ENCODE measurements around the gene DHRSX.
"Not testable (repeated sequence)": the region's sequence is repeated elsewhere in the genome, so short reads cannot be mapped to it uniquely, and the experiment has no call there.

The DHRSX gene

DNA sequence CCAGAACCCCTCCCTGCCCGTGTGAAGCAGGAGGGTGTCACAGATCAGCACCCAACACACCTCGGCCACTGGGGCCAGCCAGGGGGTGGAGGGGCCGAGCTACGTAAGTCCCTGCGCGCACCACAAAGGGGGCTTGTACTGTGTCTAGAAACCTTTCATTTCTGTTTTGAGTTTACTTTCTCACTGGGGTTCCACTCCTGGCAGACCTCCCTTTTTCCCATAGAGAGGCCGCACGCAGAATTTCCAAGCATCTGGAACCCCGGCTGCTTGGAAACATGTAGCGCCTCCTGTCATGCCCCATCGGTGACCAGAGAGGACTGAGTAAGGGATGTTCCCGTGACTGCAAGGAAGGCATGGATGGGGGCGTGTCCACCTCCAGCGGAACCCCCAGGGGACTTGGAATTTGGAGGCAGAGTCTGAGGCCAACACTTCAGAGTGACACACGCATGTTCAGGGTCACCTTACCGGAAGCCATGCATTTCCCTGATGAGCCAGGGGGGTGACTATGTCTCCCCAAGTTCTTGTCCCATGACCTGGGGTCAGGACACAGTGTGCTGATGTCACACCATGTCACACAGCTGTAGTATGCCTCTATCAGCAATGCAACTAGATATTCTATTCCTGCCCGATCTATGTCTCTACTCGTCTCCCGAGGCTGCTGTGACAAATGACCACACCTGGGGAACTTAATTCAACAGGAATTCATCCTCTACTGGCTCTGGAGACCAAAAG, 105.3 kb downstream of the DHRSX start:
- H3F3A ChIP-seq (ENCODE audit: control insufficient read depth, insufficient read depth), result no peaks in the 10 kb centered on the region
- no peaks in the 10 kb centered on the region for H3K79me2 ChIP-seq (ENCODE audit: control insufficient read depth, low read length)
- H3K9me2 ChIP-seq (replicated peaks; ENCODE audit: control insufficient read depth, low read length), result no peaks in the 10 kb centered on the region
- H4K20me1 ChIP-seq (ENCODE audit: control insufficient read depth, insufficient read depth, low read depth, low read length), result no peaks in the 10 kb centered on the region
- TF ChIP-seq, protein P1, sequence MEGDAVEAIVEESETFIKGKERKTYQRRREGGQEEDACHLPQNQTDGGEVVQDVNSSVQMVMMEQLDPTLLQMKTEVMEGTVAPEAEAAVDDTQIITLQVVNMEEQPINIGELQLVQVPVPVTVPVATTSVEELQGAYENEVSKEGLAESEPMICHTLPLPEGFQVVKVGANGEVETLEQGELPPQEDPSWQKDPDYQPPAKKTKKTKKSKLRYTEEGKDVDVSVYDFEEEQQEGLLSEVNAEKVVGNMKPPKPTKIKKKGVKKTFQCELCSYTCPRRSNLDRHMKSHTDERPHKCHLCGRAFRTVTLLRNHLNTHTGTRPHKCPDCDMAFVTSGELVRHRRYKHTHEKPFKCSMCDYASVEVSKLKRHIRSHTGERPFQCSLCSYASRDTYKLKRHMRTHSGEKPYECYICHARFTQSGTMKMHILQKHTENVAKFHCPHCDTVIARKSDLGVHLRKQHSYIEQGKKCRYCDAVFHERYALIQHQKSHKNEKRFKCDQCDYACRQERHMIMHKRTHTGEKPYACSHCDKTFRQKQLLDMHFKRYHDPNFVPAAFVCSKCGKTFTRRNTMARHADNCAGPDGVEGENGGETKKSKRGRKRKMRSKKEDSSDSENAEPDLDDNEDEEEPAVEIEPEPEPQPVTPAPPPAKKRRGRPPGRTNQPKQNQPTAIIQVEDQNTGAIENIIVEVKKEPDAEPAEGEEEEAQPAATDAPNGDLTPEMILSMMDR (IDR thresholded peaks at IDR 0.05; ENCODE audit: low read depth, low read length, poor library complexity, severe bottlenecking), result no peak
- TF ChIP-seq EZH2phosphoT487 (IDR thresholded peaks at IDR 0.05; ENCODE audit: borderline replicate concordance, low read length), result no peak
- no peaks in the 10 kb centered on the region for H3K27me3 ChIP-seq (ENCODE audit: control insufficient read depth, low read length)
- H3K36me3 ChIP-seq (ENCODE audit: control insufficient read depth, low read length), result peaks cover 14% of the 10 kb centered on the region
- no peak overlapping the region for H3K4me3 ChIP-seq (ENCODE audit: low read length)
- H3K27ac ChIP-seq (ENCODE audit: low read depth, low read length), result no peak overlapping the region
- no peak overlapping the region for H3K4me2 ChIP-seq (ENCODE audit: low read length)
- H3K9me3 ChIP-seq (ENCODE audit: control insufficient read depth, insufficient read depth, low read length), result peaks cover 4% of the 10 kb centered on the region; the same call in 1 of the 2 replicates
- no peaks in the 10 kb centered on the region for H3K4me1 ChIP-seq (ENCODE audit: control insufficient read depth, low read length)

DNA sequence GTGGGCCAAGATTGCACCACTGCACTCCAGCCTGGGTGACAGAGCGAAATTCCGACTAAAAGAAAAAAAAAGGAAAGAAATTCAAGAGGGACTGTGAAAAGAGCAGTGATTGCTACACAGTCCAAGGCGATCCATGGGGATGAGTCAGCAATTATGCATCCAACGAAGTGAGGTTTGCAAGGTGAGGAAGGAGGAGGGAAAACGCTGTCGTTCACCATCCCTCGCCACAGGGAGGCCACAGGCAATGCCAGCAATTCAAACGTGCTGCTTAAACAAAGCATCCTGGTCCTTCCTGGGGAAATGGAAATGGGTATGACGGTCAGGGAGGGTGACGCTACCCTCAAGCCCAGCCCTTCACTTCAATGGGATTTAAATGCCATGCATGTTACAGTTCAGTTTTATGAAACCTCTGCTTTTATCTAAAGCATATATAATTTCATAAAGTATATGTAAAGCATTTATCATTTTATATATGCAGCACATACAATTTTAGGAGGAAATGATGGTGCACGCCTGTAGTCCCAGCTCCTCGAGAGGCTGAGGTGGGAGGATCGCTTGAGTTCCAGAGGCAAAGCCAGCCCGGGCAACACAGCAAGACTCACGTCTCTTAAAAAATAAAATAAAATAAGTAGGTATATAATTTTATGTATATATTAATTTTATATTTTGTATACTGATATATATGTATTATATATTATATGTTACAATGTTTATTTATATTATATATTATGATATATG, 108.7 kb downstream of the DHRSX start:
- Histone ChIP-seq H3K79me2 (ENCODE audit: control insufficient read depth, low read length) (no peaks in the 10 kb centered on the region), H4K20me1 (ENCODE audit: control insufficient read depth, insufficient read depth, low read depth, low read length) (no peaks in the 10 kb centered on the region), H3K4me2 (ENCODE audit: low read length) (no peak overlapping the region), H3K27me3 (ENCODE audit: control insufficient read depth, low read length) (no peaks in the 10 kb centered on the region), H3K4me1 (ENCODE audit: control insufficient read depth, low read length) (no peaks in the 10 kb centered on the region), H3K4me3 (ENCODE audit: low read length) (no peak overlapping the region), H3K36me3 (ENCODE audit: control insufficient read depth, low read length) (peaks cover 14% of the 10 kb centered on the region), H3F3A (ENCODE audit: control insufficient read depth, insufficient read depth) (no peaks in the 10 kb centered on the region), H3K9me2 (replicated peaks; ENCODE audit: control insufficient read depth, low read length) (no peaks in the 10 kb centered on the region), H3K27ac (ENCODE audit: low read depth, low read length) (no peak overlapping the region), H3K9me3 (ENCODE audit: control insufficient read depth, insufficient read depth, low read length) (peaks cover 4% of the 10 kb centered on the region; the same call in 1 of the 2 replicates)
- no peak for TF ChIP-seq EZH2phosphoT487 (IDR thresholded peaks at IDR 0.05; ENCODE audit: borderline replicate concordance, low read length)
- TF ChIP-seq, protein P1 (IDR thresholded peaks at IDR 0.05; ENCODE audit: low read depth, low read length, poor library complexity, severe bottlenecking), result no peak

DNA sequence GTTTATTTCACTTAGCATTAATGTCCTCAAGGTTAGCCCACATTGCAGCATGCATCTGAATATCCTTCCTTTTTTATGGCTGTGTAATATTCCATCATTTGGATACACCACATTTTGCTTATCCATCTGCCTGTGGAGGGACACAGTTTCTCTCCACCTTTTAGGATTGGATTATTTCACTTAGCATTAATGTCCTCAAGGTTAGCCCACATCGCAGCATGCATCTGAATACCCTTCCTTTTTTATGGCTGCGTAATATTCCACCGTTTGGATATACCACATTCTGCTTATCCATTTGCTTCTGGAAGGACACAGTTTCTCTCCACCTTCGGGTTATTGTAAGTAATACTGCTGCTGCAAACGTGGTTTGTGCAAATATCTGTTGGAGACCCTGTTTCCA, 110.0 kb downstream of the DHRSX start:
- Histone ChIP-seq H3K36me3 (ENCODE audit: control insufficient read depth, low read length) (peaks cover 14% of the 10 kb centered on the region), H3K4me3 (ENCODE audit: low read length) (no peak overlapping the region), H3K27ac (ENCODE audit: low read depth, low read length) (no peak overlapping the region), H3F3A (ENCODE audit: control insufficient read depth, insufficient read depth) (no peaks in the 10 kb centered on the region), H3K27me3 (ENCODE audit: control insufficient read depth, low read length) (no peaks in the 10 kb centered on the region), H4K20me1 (ENCODE audit: control insufficient read depth, insufficient read depth, low read depth, low read length) (no peaks in the 10 kb centered on the region), H3K79me2 (ENCODE audit: control insufficient read depth, low read length) (no peaks in the 10 kb centered on the region), H3K4me1 (ENCODE audit: control insufficient read depth, low read length) (no peaks in the 10 kb centered on the region), H3K9me3 (ENCODE audit: control insufficient read depth, insufficient read depth, low read length) (peaks cover 4% of the 10 kb centered on the region; the same call in 1 of the 2 replicates), H3K4me2 (ENCODE audit: low read length) (no peak overlapping the region), H3K9me2 (replicated peaks; ENCODE audit: control insufficient read depth, low read length) (no peaks in the 10 kb centered on the region)
- TF ChIP-seq, protein P1 (IDR thresholded peaks at IDR 0.05; ENCODE audit: low read depth, low read length, poor library complexity, severe bottlenecking), result no peak

DNA sequence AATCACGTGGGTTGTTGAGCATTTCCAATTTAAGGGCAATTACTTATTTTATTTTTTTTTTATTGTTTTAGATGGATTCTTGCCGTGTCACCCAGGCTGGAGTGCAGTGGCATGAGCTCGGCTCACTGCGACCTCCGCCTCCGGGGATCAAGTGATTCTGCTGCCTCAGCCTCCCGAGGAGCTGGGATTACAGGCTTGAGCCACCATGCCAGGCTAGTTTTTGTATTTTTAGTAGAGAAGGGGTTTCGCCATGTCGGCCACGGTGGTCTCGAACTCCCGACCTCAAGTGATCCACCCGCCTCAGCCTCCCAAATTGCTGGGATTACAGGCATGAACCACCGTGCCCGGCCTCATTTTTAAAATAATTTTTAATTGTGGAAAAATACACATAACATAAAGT, 111.0 kb downstream of the DHRSX start:
- not testable (repeated sequence) for H3K9me3 ChIP-seq (ENCODE audit: control insufficient read depth, insufficient read depth, low read length); H3K27me3 ChIP-seq (ENCODE audit: control insufficient read depth, low read length); H3F3A ChIP-seq (ENCODE audit: control insufficient read depth, insufficient read depth); H4K20me1 ChIP-seq (ENCODE audit: control insufficient read depth, insufficient read depth, low read depth, low read length); H3K27ac ChIP-seq (ENCODE audit: low read depth, low read length); H3K4me3 ChIP-seq (ENCODE audit: low read length); H3K9me2 ChIP-seq (replicated peaks; ENCODE audit: control insufficient read depth, low read length); H3K79me2 ChIP-seq (ENCODE audit: control insufficient read depth, low read length); H3K4me2 ChIP-seq (ENCODE audit: low read length); H3K4me1 ChIP-seq (ENCODE audit: control insufficient read depth, low read length)
- peaks cover 14% of the 10 kb centered on the region for H3K36me3 ChIP-seq (ENCODE audit: control insufficient read depth, low read length)
